IMR-90 (cell line): Measurements from ENCODE around the gene SUGCT. TPM values are rescaled to one million over a fixed set of nuclear protein-coding genes. Genes with fewer than 3 reads are reported as not detected.

Experiments
- ATAC-seq: fragments of 200-7000 bp; cut with Tn5 transposase; 2 replicates; pipeline ENCODE4 v1.9.1; 2020; ENCODE audit warnings: low read depth, mild to moderate bottlenecking, moderate library complexity
- BruUV-seq: library from RNA; stranded (reverse); fragments of 400-500 nt; replicated peaks from 2 replicates; lab custom pipeline; 2021; lab: Mats Ljungman, UMichigan
- CTCF ChIA-PET: fragments of 300-600 bp; formaldehyde crosslinking; extraction: SDS; loops from one replicate; lab custom pipeline; 2021; ENCODE audit warnings: antibody characterized with exemption; lab: Yijun Ruan, JAX
- POLR2A ChIA-PET: fragments of 300-600 bp; sonication (Branson Sonifier 250); formaldehyde crosslinking; loops from one replicate; lab custom pipeline; 2022; ENCODE audit warnings: antibody characterized with exemption; ENCODE audit not compliant: unreplicated experiment; lab: Charles Lee
- DNase-seq: peaks from one replicate; pipeline ENCODE4 v3.0.0; 2013
- H2AFZ ChIP-seq: replicated peaks from 2 replicates; pipeline ENCODE3; 2013; ENCODE audit warnings: low read length, mild to moderate bottlenecking; ENCODE audit not compliant: poor library complexity
- H2AK5ac ChIP-seq: 2 replicates; pipeline ENCODE4 v1.6.1; 2013; ENCODE audit warnings: low read depth, low read length, inconsistent platforms
- H2AK9ac ChIP-seq: replicated peaks from 2 replicates; pipeline ENCODE3; 2013; ENCODE audit warnings: mild to moderate bottlenecking, low read depth, low read length, moderate library complexity; ENCODE audit not compliant: poor library complexity
- H2BK120ac ChIP-seq: 2 replicates; pipeline ENCODE4 v1.6.1; 2013; ENCODE audit warnings: low read depth, low read length, inconsistent platforms
- H2BK15ac ChIP-seq: 3 replicates; pipeline ENCODE4 v1.6.1; 2013; ENCODE audit warnings: low read depth, low read length, inconsistent platforms
- H2BK20ac ChIP-seq: 2 replicates; pipeline ENCODE4 v1.6.1; 2013; ENCODE audit warnings: low read depth, mild to moderate bottlenecking, inconsistent platforms, low read length, moderate library complexity
- H2BK5ac ChIP-seq: 2 replicates; pipeline ENCODE4 v1.6.1; 2013; ENCODE audit warnings: mild to moderate bottlenecking, low read depth, low read length, inconsistent platforms; ENCODE audit not compliant: poor library complexity, severe bottlenecking
- H3K14ac ChIP-seq: replicated peaks from 2 replicates; pipeline ENCODE4 v1.6.1; 2013; ENCODE audit warnings: low read depth, low read length, inconsistent platforms
- H3K18ac ChIP-seq: 2 replicates; pipeline ENCODE4 v1.6.1; 2013; ENCODE audit warnings: low read depth, low read length, control low read depth
- H3K23ac ChIP-seq: 2 replicates; pipeline ENCODE4 v1.6.1; 2013; ENCODE audit warnings: low read depth, low read length, inconsistent platforms
- H3K27ac ChIP-seq: 2 replicates; pipeline ENCODE4 v1.5.1; 2013; ENCODE audit warnings: mild to moderate bottlenecking, control low read depth, low read length; ENCODE audit not compliant: insufficient read depth
- H3K27me3 ChIP-seq: 2 replicates; pipeline ENCODE4 v1.6.1; 2013; ENCODE audit warnings: low read length; ENCODE audit not compliant: control insufficient read depth, insufficient read depth
- H3K36me3 ChIP-seq: 2 replicates; pipeline ENCODE4 v1.6.1; 2013; ENCODE audit warnings: low read length, mixed read lengths; ENCODE audit not compliant: control insufficient read depth, insufficient read depth
- H3K4ac ChIP-seq: 2 replicates; pipeline ENCODE4 v1.6.1; 2013; ENCODE audit warnings: low read depth, low read length, inconsistent platforms
- H3K4me1 ChIP-seq: 2 replicates; pipeline ENCODE4 v1.6.1; 2013; ENCODE audit warnings: low read length, mixed read lengths; ENCODE audit not compliant: control insufficient read depth, insufficient read depth
- H3K4me2 ChIP-seq: 2 replicates; pipeline ENCODE4 v1.6.1; 2013; ENCODE audit warnings: low read depth, mild to moderate bottlenecking, control low read depth, low read length, moderate library complexity
- H3K4me3 ChIP-seq: 2 replicates; pipeline ENCODE4 v1.5.1; 2013; ENCODE audit warnings: low read depth, mild to moderate bottlenecking, control low read depth, low read length, moderate library complexity; ENCODE audit not compliant: insufficient read depth
- H3K56ac ChIP-seq: 2 replicates; pipeline ENCODE4 v1.6.1; 2013; ENCODE audit warnings: low read length, inconsistent platforms; ENCODE audit not compliant: insufficient read depth; ENCODE audit errors: extremely low read depth
- H3K79me1 ChIP-seq, 2 experiments: 2 replicates each; pipeline ENCODE4 v1.6.1; 2013; ENCODE audit warnings: low read length in 2 of 2, inconsistent platforms in 1 of 2, low read depth in 1 of 2
- H3K9ac ChIP-seq: 2 replicates; pipeline ENCODE4 v1.6.1; 2013; ENCODE audit warnings: low read depth, low read length, control low read depth
- H3K9me1 ChIP-seq: 2 replicates; pipeline ENCODE4 v1.6.1; 2013; ENCODE audit warnings: low read length, inconsistent platforms; ENCODE audit not compliant: insufficient read depth
- H3K9me3 ChIP-seq: 2 replicates; pipeline ENCODE4 v1.6.1; 2013; ENCODE audit warnings: low read length; ENCODE audit not compliant: control insufficient read depth, insufficient read depth
- H4K20me1 ChIP-seq: 2 replicates; pipeline ENCODE4 v1.6.1; 2013; ENCODE audit warnings: low read length, inconsistent platforms; ENCODE audit not compliant: insufficient read depth
- H4K5ac ChIP-seq: 2 replicates; pipeline ENCODE4 v1.6.1; 2013; ENCODE audit warnings: mild to moderate bottlenecking, low read depth, low read length, control low read depth
- H4K8ac ChIP-seq, 2 experiments: 2 replicates each; pipeline ENCODE4 v1.6.1; 2013; ENCODE audit warnings: low read depth in 2 of 2, low read length in 2 of 2, control low read depth in 1 of 2, inconsistent platforms in 1 of 2
- H4K91ac ChIP-seq: 2 replicates; pipeline ENCODE4 v1.6.1; 2013; ENCODE audit warnings: low read depth, low read length, inconsistent platforms; ENCODE audit not compliant: insufficient read depth
- CHD1 ChIP-seq: IDR thresholded peaks from 2 replicates; pipeline ENCODE4 v1.6.1; 2012; ENCODE audit warnings: low read depth, low read length, improper control_type of control experiment
- MAFK ChIP-seq: IDR thresholded peaks from 2 replicates; pipeline ENCODE4 v1.6.1; 2012; ENCODE audit warnings: low read depth, low read length, improper control_type of control experiment
- SMC3 ChIP-seq: fragments of 150-350 bp; IDR thresholded peaks from 2 replicates; pipeline ENCODE4 v1.6.1; 2016; ENCODE audit warnings: low read depth, mild to moderate bottlenecking, antibody characterized with exemption, low read length, moderate library complexity
- WGBS, 2 experiments: methylation state at CpG; one replicate each; pipeline versions ENCODE4 v1.1.5 to v1.1.7; 2013; ENCODE audit warnings: missing lambda C conversion rate in 2 of 2; ENCODE audit not compliant: insufficient read length in 1 of 2; ENCODE audit errors: extremely low coverage in 2 of 2; 5-methylcytosine and 5-hydroxymethylcytosine counted together
- dilution Hi-C: fragments of 300-500 bp; cut with HindIII; formaldehyde crosslinking; loops from one replicate; pipeline ENCODE4 v1.14.3; 2018; ENCODE audit warnings: low sequenced_read_pairs; ENCODE audit not compliant: unreplicated experiment
- in situ Hi-C: fragments of 300-500 bp; cut with MboI; formaldehyde crosslinking; loops from 3 replicates; pipeline ENCODE4 v1.14.3; 2019; ENCODE audit warnings: low sequenced_read_pairs, inconsistent platforms, mixed read lengths
- intact Hi-C: fragments of 100-400 bp; cut with micrococcal nuclease; formaldehyde crosslinking; loops from 2 replicates; pipeline ENCODE4 v1.10.0; 2022
- polyA plus RNA-seq, 3 experiments: library from polyadenylated mRNA; depleted of rRNA; stranded (reverse); fragments of >200 nt; gene quantifications; 2 replicates each; pipeline ENCODE4 v1.2.3, GENCODE V29; 2012; ENCODE audit warnings: low replicate concordance in 1 of 3
- total RNA-seq: library from RNA; depleted of rRNA; stranded (reverse); fragments of >200 nt; gene quantifications from 2 replicates; pipeline ENCODE4 v1.2.3, GENCODE V29; 2012
- TF ChIP-seq, protein P1 (sequence below): fragments of 150-350 bp; IDR thresholded peaks from 2 replicates; pipeline ENCODE4 v1.6.1; 2016; ENCODE audit warnings: low read depth, mild to moderate bottlenecking, low read length, moderate library complexity, borderline replicate concordance

Gene SUGCT
- total and polyA plus RNA-seq, 2 of the 4 experiments (the other 2 are of a cell fraction): 5.9 to 8.3 TPM

DNA sequence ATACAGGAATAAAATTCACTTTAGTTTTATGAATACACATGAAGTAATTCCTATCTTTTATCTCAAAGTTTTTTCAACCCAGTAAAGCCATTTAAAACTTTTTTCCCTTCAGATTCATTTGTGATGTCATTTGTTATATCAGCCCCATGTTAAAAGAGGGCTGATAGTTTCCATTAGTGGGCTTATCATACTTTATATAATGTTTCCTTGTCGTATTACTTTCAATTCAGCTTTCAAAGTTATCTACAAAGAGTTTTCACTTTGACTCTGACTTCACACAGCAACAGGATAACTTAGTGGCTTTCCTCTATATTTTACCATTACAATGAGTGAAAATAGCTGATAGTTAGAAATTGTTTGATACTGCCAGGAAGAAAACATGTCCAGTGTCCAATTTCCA, 484.8 kb downstream of the SUGCT start:
- no peaks in the 10 kb centered on the region for H4K20me1 ChIP-seq
- no peak overlapping the region for H3K9ac ChIP-seq
- no TSS peak for BruUV-seq
- no peak overlapping the region for H3K18ac ChIP-seq
- no peak overlapping the region for H2BK20ac ChIP-seq
- no CpG with 5 or more reads among the region's 1 CpG for WGBS, 2 experiments
- no peak overlapping the region for H2AK9ac ChIP-seq
- no peak overlapping the region for H2BK5ac ChIP-seq
- H3K4me3 ChIP-seq: no peak overlapping the region
- dilution Hi-C loops (no loop called here), in situ Hi-C loops (no loop called here), intact Hi-C loops (no loop called here)
- H4K91ac ChIP-seq: no peak overlapping the region
- no peak overlapping the region for H3K14ac ChIP-seq
- H3K4ac ChIP-seq: no peak overlapping the region
- H3K79me1 ChIP-seq: no peaks in the 10 kb centered on the region
- POLR2A ChIA-PET: no interaction called here
- H3K4me1 ChIP-seq: no peaks in the 10 kb centered on the region
- TF ChIP-seq MAFK: no peak
- no peak for TF ChIP-seq CHD1
- TF ChIP-seq SMC3: no peak
- TF ChIP-seq, protein P1, sequence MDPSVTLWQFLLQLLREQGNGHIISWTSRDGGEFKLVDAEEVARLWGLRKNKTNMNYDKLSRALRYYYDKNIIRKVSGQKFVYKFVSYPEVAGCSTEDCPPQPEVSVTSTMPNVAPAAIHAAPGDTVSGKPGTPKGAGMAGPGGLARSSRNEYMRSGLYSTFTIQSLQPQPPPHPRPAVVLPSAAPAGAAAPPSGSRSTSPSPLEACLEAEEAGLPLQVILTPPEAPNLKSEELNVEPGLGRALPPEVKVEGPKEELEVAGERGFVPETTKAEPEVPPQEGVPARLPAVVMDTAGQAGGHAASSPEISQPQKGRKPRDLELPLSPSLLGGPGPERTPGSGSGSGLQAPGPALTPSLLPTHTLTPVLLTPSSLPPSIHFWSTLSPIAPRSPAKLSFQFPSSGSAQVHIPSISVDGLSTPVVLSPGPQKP: no peak
- no peak overlapping the region for H3K4me2 ChIP-seq
- no peak overlapping the region for H2BK120ac ChIP-seq
- DNase-seq (no peak), ATAC-seq (no peak)
- H3K56ac ChIP-seq: no peak overlapping the region
- H3K27ac ChIP-seq: no peak overlapping the region
- H2AK5ac ChIP-seq: no peak overlapping the region
- H3K9me3 ChIP-seq: no peaks in the 10 kb centered on the region
- no peak overlapping the region for H2AFZ ChIP-seq
- H3K36me3 ChIP-seq: no peaks in the 10 kb centered on the region
- no peak overlapping the region for H3K23ac ChIP-seq
- H4K5ac ChIP-seq: no peak overlapping the region
- no peak overlapping the region for H4K8ac ChIP-seq
- no peaks in the 10 kb centered on the region; the same call in 1 of the 2 replicates for H3K9me1 ChIP-seq
- H3K27me3 ChIP-seq: no peaks in the 10 kb centered on the region
- CTCF ChIA-PET: interaction anchor here (0.7 kb wide), 1 partner anchor 143 kb away, joined by 4 read pairs; no protein-coding TSS in a partner anchor
- no peak overlapping the region for H2BK15ac ChIP-seq
